RWPE2 (cell line): Measurements from ENCODE around the gene ITPR1.

Experiments used
- ATAC-seq: fragments of 200-7000 bp; cut with Tn5 transposase; 3 replicates; pipeline ENCODE4 v1.9.1; 2021; ENCODE audit warnings: low read depth
- DNase-seq: peaks from one replicate; pipeline ENCODE4 v3.0.0-alpha.2; 2020; ENCODE audit warnings: low spot score
- H3K27ac ChIP-seq: fragments of 450-650 bp; 2 replicates; pipeline ENCODE4 v1.5.1; 2017; ENCODE audit warnings: mild to moderate bottlenecking; ENCODE audit not compliant: poor library complexity, severe bottlenecking
- H3K27me3 ChIP-seq: fragments of 250-450 bp; sonication (Bioruptor Pico); 2 replicates; pipeline ENCODE4 v1.5.1; 2021; ENCODE audit warnings: mild to moderate bottlenecking, moderate library complexity; ENCODE audit not compliant: insufficient read depth, poor library complexity, severe bottlenecking
- H3K36me3 ChIP-seq: fragments of 250-450 bp; sonication (Bioruptor Pico); 2 replicates; pipeline ENCODE4 v1.5.1; 2020; ENCODE audit warnings: low read depth, mild to moderate bottlenecking, moderate library complexity
- H3K4me1 ChIP-seq: fragments of 250-450 bp; sonication (Bioruptor Pico); 2 replicates; pipeline ENCODE4 v1.5.1; 2021; ENCODE audit warnings: mild to moderate bottlenecking, moderate library complexity; ENCODE audit not compliant: insufficient read depth, poor library complexity, severe bottlenecking
- H3K4me3 ChIP-seq: fragments of 250-450 bp; sonication (Bioruptor Pico); 2 replicates; pipeline ENCODE4 v1.5.1; 2021; ENCODE audit warnings: mild to moderate bottlenecking, moderate library complexity; ENCODE audit not compliant: severe bottlenecking
- H3K9me3 ChIP-seq: fragments of 250-450 bp; sonication (Bioruptor Pico); 2 replicates; pipeline ENCODE4 v1.5.1; 2021; ENCODE audit warnings: mild to moderate bottlenecking, moderate library complexity; ENCODE audit not compliant: severe bottlenecking
- TF ChIP-seq, protein P1 (sequence below): fragments of 450-650 bp; IDR thresholded peaks from one replicate; pipeline ENCODE4 v1.5.1; 2017; ENCODE audit warnings: mild to moderate bottlenecking, moderate library complexity; ENCODE audit not compliant: poor library complexity, severe bottlenecking

The ITPR1 gene

DNA sequence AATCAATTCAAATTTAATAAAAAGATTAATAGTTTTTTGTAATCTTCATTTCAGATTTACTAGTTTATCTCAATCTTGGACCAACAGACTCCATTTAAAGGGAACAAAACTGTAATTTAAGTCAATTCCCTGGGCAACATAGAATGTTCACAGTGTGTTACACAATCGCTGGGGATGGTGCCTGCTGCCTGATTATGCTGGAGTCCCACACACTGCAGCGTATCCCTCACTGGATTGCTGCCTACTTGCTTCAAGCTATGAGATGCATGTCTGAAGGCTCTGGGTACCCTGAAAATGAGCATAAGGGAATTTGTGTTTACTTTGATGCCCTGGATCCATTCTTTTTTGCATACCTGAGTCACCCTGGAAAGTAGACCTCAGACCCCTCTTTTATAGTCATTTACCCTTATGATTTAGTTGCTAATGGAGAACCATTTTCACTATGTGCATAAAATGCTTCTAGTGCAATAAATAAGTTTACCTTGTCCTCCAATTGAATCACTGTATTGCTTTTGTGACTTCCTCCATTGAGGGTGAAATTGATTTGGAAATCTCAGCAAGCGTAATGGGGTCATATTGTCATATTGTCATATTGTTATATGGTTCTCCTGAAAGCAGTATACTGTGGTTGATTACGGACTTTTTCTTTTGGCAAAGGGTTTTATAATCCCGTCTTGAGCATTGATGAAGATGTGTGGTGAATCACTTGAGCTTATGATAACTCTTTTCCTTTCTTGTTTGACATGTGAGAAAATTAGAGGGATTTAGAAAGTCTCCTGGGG, 35.9 kb downstream of the ITPR1 start:
- H3K9me3 ChIP-seq = no peaks in the 10 kb centered on the region

DNA sequence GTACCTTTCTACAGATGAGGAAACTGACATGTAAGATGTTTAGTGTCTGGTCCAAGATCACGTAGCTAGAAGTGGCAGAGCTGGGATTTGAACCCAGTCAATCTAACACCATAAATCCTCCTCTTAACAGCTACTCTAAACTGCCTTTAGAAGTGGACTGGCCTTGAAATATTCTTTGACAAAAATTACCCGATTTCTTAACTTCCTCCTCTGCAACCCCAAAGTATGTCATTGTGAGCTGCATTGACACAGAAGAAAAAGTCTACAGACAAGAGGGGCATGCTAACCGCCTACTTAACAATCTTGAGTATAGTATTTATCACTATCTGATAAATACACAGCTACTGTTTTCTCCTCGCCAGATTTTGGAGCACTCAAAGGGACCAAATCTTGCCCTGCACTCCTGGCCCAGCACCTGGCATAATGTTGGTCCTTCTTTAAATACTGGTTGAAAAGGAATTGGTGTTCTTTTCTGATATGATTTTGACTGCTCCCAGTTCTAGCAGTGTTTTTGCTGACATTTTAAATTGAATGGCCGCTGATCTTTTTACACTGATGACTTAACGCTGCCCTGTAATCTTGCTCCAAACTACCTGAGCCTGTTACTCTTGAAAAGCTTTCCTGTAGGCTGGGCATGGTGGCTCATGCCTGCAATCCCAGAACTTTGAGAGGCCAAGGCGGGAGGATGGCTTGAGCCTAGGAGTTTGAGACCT, 36.9 kb downstream of the ITPR1 start:
- Histone ChIP-seq H3K36me3 (no peaks in the 10 kb centered on the region), H3K4me1 (no peaks in the 10 kb centered on the region), H3K27me3 (no peaks in the 10 kb centered on the region), H3K27ac (no peak overlapping the region), H3K4me3 (no peak overlapping the region), H3K9me3 (no peaks in the 10 kb centered on the region)
- TF ChIP-seq, protein P1, sequence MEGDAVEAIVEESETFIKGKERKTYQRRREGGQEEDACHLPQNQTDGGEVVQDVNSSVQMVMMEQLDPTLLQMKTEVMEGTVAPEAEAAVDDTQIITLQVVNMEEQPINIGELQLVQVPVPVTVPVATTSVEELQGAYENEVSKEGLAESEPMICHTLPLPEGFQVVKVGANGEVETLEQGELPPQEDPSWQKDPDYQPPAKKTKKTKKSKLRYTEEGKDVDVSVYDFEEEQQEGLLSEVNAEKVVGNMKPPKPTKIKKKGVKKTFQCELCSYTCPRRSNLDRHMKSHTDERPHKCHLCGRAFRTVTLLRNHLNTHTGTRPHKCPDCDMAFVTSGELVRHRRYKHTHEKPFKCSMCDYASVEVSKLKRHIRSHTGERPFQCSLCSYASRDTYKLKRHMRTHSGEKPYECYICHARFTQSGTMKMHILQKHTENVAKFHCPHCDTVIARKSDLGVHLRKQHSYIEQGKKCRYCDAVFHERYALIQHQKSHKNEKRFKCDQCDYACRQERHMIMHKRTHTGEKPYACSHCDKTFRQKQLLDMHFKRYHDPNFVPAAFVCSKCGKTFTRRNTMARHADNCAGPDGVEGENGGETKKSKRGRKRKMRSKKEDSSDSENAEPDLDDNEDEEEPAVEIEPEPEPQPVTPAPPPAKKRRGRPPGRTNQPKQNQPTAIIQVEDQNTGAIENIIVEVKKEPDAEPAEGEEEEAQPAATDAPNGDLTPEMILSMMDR = no peak
- ATAC-seq (no peak), DNase-seq (no peak)

More for the DNA sequence above, 35.9 kb downstream of the ITPR1 start:
- H3K4me3 ChIP-seq = no peak overlapping the region
- TF ChIP-seq, protein P1 = no peak
- H3K36me3 ChIP-seq = no peaks in the 10 kb centered on the region
- ATAC-seq (no peak), DNase-seq (no peak)
- H3K27ac ChIP-seq = no peak overlapping the region
- H3K4me1 ChIP-seq = no peaks in the 10 kb centered on the region
- H3K27me3 ChIP-seq = no peaks in the 10 kb centered on the region

DNA sequence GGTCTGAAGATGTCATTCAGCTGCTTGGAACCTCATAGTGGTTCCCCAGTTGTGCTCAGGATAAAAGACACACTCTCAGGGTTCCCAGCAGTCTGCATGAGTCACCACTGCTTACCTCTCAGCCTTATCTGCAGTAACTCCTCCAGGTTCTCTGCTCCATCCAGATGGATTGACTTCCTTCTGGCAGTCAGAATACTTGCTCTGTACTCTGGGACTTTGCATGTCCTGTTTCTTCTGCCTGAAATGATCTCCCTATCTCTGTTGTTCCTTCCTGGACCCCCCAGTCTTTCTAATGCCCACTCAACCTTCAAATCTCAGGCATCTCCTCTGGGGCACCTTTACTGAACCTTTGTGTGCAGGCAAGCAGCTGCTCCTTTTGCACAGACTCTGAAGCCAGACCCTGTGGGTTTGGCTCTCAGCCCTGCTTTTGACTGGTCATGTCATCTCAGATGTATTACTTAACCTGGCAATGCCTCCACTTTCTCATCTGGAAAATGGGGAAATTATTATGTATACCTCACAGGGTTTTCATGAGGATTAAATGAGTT, 38.4 kb downstream of the ITPR1 start:
- H3K27me3 ChIP-seq = no peaks in the 10 kb centered on the region
- H3K9me3 ChIP-seq = no peaks in the 10 kb centered on the region
- no peaks in the 10 kb centered on the region for H3K36me3 ChIP-seq
- DNase-seq (no peak), ATAC-seq (peak; percentile 63; the same call in 2 of the 3 replicates)
- H3K4me1 ChIP-seq = no peaks in the 10 kb centered on the region
- TF ChIP-seq, protein P1 = no peak
- H3K4me3 ChIP-seq = no peak overlapping the region
- no peak overlapping the region for H3K27ac ChIP-seq

DNA sequence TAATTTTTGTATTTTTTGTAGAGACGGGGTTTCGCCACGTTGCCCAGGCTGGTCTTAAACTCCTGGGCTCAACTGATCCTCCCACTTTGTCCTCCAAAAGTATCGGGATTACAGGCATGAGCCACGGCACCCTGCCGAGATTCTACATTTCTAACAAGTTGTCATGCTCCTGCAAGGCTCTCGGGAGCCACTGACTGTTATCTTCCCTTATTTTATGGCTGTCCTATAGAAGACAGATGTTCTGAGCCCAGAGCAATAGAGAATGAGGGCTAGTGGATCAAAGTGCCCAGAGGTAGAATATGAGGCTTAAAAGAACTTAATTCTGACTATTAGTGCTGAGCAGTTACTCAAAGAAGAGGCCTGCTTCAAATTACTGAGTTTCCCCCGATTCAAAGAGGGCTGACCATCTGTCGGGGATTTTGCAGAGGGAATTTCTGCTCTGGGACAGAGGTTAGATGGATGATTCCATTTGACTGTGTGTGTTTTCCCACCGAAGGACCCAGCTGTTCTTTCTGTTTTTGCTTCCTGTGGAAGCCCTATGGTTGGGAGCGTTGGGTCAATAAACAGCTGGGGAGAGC, 39.5 kb downstream of the ITPR1 start:
- H3K27ac ChIP-seq = no peak overlapping the region
- TF ChIP-seq, protein P1 = no peak
- H3K27me3 ChIP-seq = no peaks in the 10 kb centered on the region
- no peaks in the 10 kb centered on the region for H3K9me3 ChIP-seq
- no peaks in the 10 kb centered on the region for H3K36me3 ChIP-seq
- no peak overlapping the region for H3K4me3 ChIP-seq
- no peak for ATAC-seq
- no peaks in the 10 kb centered on the region for H3K4me1 ChIP-seq
- DNase-seq = no peak
